Measurements from ENCODE around the gene ADAMTS17.

DNA sequence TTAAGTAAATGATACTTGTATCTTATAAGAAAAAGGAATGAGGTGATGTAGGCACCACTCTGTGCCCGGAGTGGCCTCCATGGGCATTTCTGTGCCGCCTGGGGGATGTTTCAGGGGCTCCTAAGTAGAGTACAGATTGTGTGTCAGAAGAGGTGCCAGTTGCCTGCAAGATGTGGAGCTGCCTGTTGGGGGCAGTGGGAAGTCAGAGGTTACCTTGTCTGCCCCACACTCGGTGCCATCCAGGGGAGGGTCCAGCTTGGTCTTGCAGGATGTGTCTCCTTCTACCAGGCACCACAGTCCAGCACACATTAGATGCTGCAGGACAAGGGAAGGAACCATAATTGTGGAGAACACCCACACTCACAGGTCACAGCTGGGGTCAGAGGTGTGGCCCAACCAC, 208.8 kb downstream of the ADAMTS17 start:
- TF ChIP-seq, protein P1, sequence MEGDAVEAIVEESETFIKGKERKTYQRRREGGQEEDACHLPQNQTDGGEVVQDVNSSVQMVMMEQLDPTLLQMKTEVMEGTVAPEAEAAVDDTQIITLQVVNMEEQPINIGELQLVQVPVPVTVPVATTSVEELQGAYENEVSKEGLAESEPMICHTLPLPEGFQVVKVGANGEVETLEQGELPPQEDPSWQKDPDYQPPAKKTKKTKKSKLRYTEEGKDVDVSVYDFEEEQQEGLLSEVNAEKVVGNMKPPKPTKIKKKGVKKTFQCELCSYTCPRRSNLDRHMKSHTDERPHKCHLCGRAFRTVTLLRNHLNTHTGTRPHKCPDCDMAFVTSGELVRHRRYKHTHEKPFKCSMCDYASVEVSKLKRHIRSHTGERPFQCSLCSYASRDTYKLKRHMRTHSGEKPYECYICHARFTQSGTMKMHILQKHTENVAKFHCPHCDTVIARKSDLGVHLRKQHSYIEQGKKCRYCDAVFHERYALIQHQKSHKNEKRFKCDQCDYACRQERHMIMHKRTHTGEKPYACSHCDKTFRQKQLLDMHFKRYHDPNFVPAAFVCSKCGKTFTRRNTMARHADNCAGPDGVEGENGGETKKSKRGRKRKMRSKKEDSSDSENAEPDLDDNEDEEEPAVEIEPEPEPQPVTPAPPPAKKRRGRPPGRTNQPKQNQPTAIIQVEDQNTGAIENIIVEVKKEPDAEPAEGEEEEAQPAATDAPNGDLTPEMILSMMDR (IDR thresholded peaks at IDR 0.05; ENCODE audit: low read depth, low read length, missing input control) = no peak
- TF ChIP-seq ATF3 (IDR thresholded peaks at IDR 0.05) (no peak), REST (IDR thresholded peaks at IDR 0.05) (no peak), TAF1 (conservative IDR thresholded peaks at IDR 0.05) (no peak), JUND (IDR thresholded peaks at IDR 0.05) (no peak), YY1 (IDR thresholded peaks at IDR 0.05) (no peak), EGR1 (IDR thresholded peaks at IDR 0.05; ENCODE audit: low read depth in 2 of 2) (no peak), SP1 (IDR thresholded peaks at IDR 0.05) (no peak)
- TF ChIP-seq, protein P2, sequence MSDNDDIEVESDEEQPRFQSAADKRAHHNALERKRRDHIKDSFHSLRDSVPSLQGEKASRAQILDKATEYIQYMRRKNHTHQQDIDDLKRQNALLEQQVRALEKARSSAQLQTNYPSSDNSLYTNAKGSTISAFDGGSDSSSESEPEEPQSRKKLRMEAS (IDR thresholded peaks at IDR 0.05) = no peak
